Fibroblast of lung (primary cell): ENCODE results near the gene SYTL3.

Source experiments
- EZH2 ChIP-seq: IDR thresholded peaks from 2 replicates; pipeline ENCODE4 v1.5.1; 2012; ENCODE audit warnings: low read length, control low read depth, mild to moderate bottlenecking; ENCODE audit errors: missing control alignments
- TF ChIP-seq, protein P1 (sequence below), 2 donors: IDR thresholded peaks in 1 of 2; conservative IDR thresholded peaks in 1 of 2; 1 replicate in 1 of 2; 2 replicates in 1 of 2; pipeline ENCODE4 v1.5.1; 2011 to 2012; ENCODE audit warnings: low read length in 2 of 2, control low read depth in 1 of 2, inconsistent platforms in 1 of 2, low read depth in 1 of 2, mild to moderate bottlenecking in 1 of 2

DNA sequence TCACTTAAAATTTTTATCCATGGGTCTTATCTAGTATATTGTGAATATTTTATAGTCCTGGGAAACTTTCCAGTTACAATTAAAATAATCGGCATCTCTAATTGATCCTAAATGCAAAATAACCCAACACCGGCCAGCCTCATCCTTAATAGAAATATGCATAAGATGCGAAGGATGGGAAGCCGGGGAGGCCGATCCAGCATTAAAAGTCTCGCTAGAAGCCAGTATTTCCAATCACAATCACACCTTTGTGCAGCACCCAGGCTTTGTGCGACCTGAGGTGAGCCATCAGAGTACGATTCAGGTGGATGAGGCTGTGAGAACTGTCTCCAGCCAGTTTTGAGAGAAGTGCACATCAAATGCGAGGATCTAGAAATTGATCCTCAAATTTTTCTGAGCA, 104.0 kb downstream of the SYTL3 start:
- TF ChIP-seq, protein P1, sequence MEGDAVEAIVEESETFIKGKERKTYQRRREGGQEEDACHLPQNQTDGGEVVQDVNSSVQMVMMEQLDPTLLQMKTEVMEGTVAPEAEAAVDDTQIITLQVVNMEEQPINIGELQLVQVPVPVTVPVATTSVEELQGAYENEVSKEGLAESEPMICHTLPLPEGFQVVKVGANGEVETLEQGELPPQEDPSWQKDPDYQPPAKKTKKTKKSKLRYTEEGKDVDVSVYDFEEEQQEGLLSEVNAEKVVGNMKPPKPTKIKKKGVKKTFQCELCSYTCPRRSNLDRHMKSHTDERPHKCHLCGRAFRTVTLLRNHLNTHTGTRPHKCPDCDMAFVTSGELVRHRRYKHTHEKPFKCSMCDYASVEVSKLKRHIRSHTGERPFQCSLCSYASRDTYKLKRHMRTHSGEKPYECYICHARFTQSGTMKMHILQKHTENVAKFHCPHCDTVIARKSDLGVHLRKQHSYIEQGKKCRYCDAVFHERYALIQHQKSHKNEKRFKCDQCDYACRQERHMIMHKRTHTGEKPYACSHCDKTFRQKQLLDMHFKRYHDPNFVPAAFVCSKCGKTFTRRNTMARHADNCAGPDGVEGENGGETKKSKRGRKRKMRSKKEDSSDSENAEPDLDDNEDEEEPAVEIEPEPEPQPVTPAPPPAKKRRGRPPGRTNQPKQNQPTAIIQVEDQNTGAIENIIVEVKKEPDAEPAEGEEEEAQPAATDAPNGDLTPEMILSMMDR (conservative IDR thresholded peaks at IDR 0.05 in 1 of 2, IDR thresholded peaks at IDR 0.05 in 1 of 2; ENCODE audit: low read depth in 1 of 2, low read length in 2 of 2), result no peak
- TF ChIP-seq EZH2, result no peak
